HFFc6 (cell line): ENCODE results near the gene ADSS1. TPM values are rescaled to one million over a fixed set of nuclear protein-coding genes. Genes with fewer than 3 reads are reported as not detected.

Experiments
- DNase-seq: peaks from one replicate; pipeline ENCODE4 v3.0.0-alpha.2; 2018
- H3K27ac Mint-ChIP-seq: 2 replicates; pipeline ENCODE4 v1.8.0; 2020; ENCODE audit warnings: mild to moderate bottlenecking, mixed read lengths
- H3K27me3 Mint-ChIP-seq: 2 replicates; pipeline ENCODE4 v1.8.0; 2021; ENCODE audit warnings: mild to moderate bottlenecking, moderate library complexity, mixed read lengths; ENCODE audit not compliant: insufficient read depth
- H3K36me3 Mint-ChIP-seq: 2 replicates; pipeline ENCODE4 v1.8.0; 2021; ENCODE audit warnings: low read depth, mixed read lengths
- H3K4me1 Mint-ChIP-seq: 2 replicates; pipeline ENCODE4 v1.8.0; 2020; ENCODE audit warnings: low read depth, mixed read lengths
- H3K4me3 Mint-ChIP-seq: 2 replicates; pipeline ENCODE4 v1.8.0; 2020; ENCODE audit warnings: mild to moderate bottlenecking, moderate library complexity, mixed read lengths
- H3K9me3 Mint-ChIP-seq: 2 replicates; pipeline ENCODE4 v1.8.0; 2020; ENCODE audit warnings: mild to moderate bottlenecking, mixed read lengths
- CTCF ChIP-seq: fragments of 200-600 bp; sonication (generic); IDR thresholded peaks from 2 replicates; pipeline ENCODE4 v1.5.0; 2021; ENCODE audit warnings: antibody characterized with exemption, mild to moderate bottlenecking
- total RNA-seq, 6 experiments: library from RNA; stranded (reverse); fragmentation: NEBNext Ultra II Directional; extraction: Animal tissue kit (Norgen Biotek cat#: 25700); gene quantifications; 2 replicates in 1 of 6; 3 replicates in 5 of 6; pipeline ENCODE4 v1.2.3, GENCODE V29; 2021

The ADSS1 gene
- total RNA-seq, 6 experiments from 2014 or later, result 2.7 to 3.7 (median 3.3) TPM

GRCh38 chr14:104693482-104694431, 30.3 kb upstream of the ADSS1 start:
- Mint-ChIP-seq H3K4me1 (peaks cover 29% of the 10 kb centered on the region), H3K27ac (no peak overlapping the region), H3K36me3 (no peaks in the 10 kb centered on the region), H3K9me3 (no peaks in the 10 kb centered on the region), H3K27me3 (no peaks in the 10 kb centered on the region; the same call in 1 of the 2 replicates), H3K4me3 (no peak overlapping the region)
- no peak for TF ChIP-seq CTCF
- DNase-seq, result no peak

- H3K27ac Mint-ChIP-seq, result no peak overlapping the region
- TF ChIP-seq CTCF, result no peak
- H3K4me1 Mint-ChIP-seq, result peaks cover 33% of the 10 kb centered on the region
- DNase-seq, result no peak
- H3K36me3 Mint-ChIP-seq, result no peaks in the 10 kb centered on the region
- peaks cover 3% of the 10 kb centered on the region; the same call in 1 of the 2 replicates for H3K27me3 Mint-ChIP-seq
- no peaks in the 10 kb centered on the region for H3K9me3 Mint-ChIP-seq
- no peak overlapping the region for H3K4me3 Mint-ChIP-seq
Observed at GRCh38 chr14:104694475-104694950, 29.5 kb upstream of the ADSS1 start.

- Mint-ChIP-seq H3K4me1 (peaks cover 33% of the 10 kb centered on the region), H3K4me3 (no peak overlapping the region), H3K27ac (no peak overlapping the region), H3K36me3 (no peaks in the 10 kb centered on the region), H3K27me3 (peaks cover 8% of the 10 kb centered on the region; the same call in 1 of the 2 replicates), H3K9me3 (no peaks in the 10 kb centered on the region)
- TF ChIP-seq CTCF, result no peak
- no peak for DNase-seq
Observed at GRCh38 chr14:104694991-104695659, 28.9 kb upstream of the ADSS1 start.

DNA sequence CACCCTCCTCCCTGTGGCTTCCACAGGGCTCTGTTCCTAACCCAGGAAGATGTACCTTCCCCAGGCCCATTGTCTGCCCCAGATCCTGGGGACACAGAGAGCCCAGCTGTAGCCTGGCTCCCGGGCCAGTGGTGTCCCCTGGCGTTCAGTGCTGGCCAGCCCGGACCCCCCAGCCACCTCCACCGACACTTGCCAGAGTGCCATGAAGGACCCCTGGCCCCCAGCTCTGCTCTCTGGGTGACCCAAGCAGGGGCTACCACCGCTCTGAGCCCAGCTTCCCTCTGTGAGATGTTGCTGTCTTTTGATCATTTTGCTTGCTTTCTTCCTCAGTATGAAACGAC, 28.4 kb upstream of the ADSS1 start:
- peaks cover 8% of the 10 kb centered on the region; the same call in 1 of the 2 replicates for H3K27me3 Mint-ChIP-seq
- no peaks in the 10 kb centered on the region for H3K36me3 Mint-ChIP-seq
- no peaks in the 10 kb centered on the region for H3K9me3 Mint-ChIP-seq
- H3K27ac Mint-ChIP-seq, result peak overlapping the region; percentile 51; the same call in 1 of the 2 replicates
- H3K4me1 Mint-ChIP-seq, result peaks cover 33% of the 10 kb centered on the region
- no peak for TF ChIP-seq CTCF
- no peak for DNase-seq
- no peak overlapping the region for H3K4me3 Mint-ChIP-seq

DNA sequence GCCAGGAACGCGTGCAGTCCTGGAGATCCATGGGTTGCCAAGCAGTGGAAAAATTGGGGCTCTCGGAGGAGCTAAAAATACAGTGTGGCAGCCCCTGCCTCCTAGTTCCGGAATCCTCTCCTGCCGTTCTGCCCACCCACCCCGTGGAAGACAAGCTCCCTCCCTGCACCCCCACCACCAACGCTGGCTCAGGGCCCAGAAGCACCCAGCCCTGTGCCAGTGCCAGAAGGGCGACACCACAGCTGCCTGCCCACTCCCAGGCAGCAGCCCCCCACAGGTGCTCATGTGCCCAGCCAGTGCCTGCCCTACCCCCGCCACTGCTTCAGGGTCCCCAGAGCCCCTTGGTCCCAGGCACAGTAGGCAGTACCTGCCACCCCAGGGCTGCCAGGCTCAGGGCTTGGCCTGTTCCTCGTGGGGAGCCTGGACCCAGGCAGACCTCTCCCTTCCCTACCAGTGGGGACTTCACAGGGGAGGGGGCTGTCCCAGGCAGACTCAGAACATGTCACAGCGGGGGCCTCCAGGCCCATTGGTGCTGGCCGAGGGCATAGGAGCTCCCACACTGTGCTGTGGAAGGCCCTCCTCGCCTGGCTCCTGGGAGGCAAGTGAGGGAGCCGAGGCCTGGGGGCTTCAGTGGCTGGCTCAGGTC, 27.2 kb upstream of the ADSS1 start:
- no peak overlapping the region for H3K4me3 Mint-ChIP-seq
- peaks cover 8% of the 10 kb centered on the region; the same call in 1 of the 2 replicates for H3K27me3 Mint-ChIP-seq
- peaks cover 26% of the 10 kb centered on the region for H3K4me1 Mint-ChIP-seq
- DNase-seq, result no peak
- H3K36me3 Mint-ChIP-seq, result no peaks in the 10 kb centered on the region
- TF ChIP-seq CTCF, result no peak
- H3K27ac Mint-ChIP-seq, result no peak overlapping the region
- H3K9me3 Mint-ChIP-seq, result no peaks in the 10 kb centered on the region
